WI38 (cell line): ENCODE data around the gene CLDN10.

Experiments used
- H3K4me3 ChIP-seq: 2 replicates; pipeline ENCODE4 v1.5.1; 2011; ENCODE audit warnings: low read depth, mild to moderate bottlenecking, control low read depth, low read length
- TF ChIP-seq, protein P1 (sequence below): IDR thresholded peaks from 2 replicates; pipeline ENCODE4 v1.5.1; 2012; ENCODE audit warnings: low read depth, mild to moderate bottlenecking, control low read depth, low read length

The CLDN10 gene

DNA sequence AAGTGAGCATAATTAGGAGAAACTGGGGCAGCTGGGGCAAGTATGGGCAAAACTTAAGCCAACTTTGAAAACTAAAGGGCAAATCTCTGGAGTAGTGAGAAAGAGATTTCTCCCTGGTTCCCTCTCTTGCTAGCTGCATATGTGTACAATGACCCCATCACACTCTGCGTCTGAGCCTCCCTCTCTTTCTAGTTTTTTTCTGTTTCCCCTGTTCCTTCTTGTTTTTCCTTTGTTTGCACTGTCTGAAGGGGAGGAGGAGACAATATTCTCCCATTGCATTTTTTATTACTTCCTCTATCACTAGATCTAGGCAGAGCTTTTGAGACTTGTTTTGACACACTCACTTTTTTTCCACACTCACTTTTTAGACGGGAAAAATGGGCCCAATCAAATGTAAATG, 11.2 kb upstream of the CLDN10 start:
- H3K4me3 ChIP-seq = no peak overlapping the region
- TF ChIP-seq, protein P1, sequence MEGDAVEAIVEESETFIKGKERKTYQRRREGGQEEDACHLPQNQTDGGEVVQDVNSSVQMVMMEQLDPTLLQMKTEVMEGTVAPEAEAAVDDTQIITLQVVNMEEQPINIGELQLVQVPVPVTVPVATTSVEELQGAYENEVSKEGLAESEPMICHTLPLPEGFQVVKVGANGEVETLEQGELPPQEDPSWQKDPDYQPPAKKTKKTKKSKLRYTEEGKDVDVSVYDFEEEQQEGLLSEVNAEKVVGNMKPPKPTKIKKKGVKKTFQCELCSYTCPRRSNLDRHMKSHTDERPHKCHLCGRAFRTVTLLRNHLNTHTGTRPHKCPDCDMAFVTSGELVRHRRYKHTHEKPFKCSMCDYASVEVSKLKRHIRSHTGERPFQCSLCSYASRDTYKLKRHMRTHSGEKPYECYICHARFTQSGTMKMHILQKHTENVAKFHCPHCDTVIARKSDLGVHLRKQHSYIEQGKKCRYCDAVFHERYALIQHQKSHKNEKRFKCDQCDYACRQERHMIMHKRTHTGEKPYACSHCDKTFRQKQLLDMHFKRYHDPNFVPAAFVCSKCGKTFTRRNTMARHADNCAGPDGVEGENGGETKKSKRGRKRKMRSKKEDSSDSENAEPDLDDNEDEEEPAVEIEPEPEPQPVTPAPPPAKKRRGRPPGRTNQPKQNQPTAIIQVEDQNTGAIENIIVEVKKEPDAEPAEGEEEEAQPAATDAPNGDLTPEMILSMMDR = no peak

DNA sequence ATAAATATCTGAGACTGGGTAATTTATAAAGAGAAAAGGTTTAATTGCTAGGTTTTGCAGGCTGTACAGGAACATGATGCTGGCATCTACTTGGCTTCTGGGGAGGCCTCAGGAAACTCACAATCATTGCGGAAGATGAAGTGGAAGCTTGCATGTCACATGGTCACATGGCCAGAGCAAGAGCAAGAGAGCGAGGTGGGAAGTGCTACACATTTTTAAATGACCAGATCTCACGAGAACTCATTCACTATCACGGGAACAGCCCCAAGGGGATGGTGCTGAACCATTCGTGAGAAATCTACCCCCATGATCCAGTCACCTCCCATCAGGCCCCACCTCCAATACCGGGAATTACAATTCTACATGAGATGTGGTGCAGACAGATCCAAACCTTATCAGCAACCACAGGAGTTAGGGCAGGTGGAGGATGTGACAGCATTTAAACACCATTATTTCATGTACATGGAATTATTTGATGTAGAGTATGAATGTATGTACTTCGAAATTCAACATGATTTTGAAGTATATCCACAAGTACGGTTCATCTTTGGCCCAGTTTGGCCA, 10.5 kb upstream of the CLDN10 start:
- no peak overlapping the region for H3K4me3 ChIP-seq
- TF ChIP-seq, protein P1 = no peak

DNA sequence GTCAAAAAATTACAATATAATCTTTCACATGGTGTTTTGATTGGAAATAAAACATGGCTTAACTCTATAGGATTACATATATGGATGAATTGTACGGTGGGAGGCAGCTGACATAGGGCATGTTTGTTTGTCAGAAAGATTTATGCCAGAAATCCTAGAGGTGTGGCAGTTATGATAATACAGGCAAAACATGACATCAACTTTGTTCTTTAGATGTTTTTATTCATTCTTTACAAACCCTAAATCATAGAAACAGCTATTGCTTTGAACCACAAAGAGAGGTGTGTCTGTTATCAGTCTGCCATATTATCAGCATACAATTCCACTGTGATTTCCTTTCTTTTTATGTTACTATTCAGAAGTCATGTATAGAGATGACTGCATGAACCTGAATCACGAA, 8.2 kb upstream of the CLDN10 start:
- TF ChIP-seq, protein P1 = no peak

DNA sequence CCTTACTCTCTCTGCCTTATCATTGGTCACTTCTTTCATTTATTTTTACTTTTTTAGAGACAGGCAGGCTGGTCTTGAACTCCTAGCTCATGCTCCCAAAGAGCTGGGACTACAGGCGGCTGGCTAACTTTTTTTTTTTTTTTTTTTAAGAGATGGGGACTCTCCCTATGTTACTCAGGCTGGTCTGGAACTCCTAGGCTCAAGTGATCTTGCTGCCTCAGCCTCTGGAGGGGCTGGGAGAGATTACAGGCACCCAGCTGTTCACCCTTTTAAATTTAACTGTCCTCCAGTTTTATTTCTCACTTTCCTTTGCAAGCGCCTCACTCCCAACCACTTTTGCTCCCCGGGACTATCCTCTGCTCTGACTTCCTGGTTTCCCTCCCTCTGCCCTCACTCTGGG, 5.6 kb upstream of the CLDN10 start:
- TF ChIP-seq, protein P1 = no peak

More for the DNA sequence above, 8.2 kb upstream of the CLDN10 start:
- H3K4me3 ChIP-seq = no peak overlapping the region

DNA sequence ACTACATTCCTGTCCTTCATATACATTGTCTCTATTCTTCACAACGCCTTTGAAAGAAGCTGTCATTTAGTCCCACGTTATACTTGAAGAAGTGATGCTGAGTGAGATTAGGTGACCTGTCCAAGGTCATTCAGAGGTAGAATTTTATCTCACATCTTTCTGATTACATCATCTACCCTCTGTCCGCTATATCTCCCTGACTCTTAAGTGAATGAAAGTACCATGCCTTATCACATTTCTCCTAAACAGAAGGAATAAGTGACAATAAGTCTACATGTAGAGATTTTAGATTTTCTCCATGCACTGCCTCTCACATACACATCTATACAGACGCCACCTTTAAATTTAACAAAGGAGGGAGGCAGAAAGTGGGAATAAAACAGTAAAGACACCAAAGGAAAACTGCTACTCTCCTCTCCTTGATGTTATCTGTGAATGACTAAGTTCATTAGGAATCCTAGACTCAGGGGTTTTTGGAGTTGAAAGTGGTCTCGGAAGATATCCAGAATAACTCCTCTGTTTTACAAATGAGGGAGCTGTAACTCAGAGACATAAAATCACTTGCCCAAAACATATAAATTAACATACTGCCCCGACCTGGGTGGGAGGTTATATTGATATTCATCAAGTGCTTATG, 4.9 kb upstream of the CLDN10 start:
- H3K4me3 ChIP-seq = no peak overlapping the region
- TF ChIP-seq, protein P1 = no peak

More for the DNA sequence above, 5.6 kb upstream of the CLDN10 start:
- H3K4me3 ChIP-seq = no peak overlapping the region

DNA sequence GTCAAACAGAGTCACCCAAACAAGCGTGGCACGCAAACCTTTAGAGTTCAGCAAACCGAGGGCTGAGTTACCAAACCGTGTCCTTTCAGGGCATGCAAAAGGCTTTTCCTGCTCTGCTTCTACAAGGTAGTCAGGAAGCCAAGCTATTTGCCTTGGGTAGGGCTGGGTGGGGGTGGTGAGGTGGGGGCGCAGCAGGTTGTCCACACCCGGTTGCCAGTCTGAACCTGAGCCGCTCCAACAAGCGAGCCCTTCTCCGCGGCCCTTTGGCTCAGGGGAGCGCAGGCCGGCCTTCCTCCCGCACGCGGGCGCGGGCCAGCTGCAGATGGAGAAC, 347 bp upstream of the CLDN10 start:
- H3K4me3 ChIP-seq = no peak overlapping the region

More for the DNA sequence above, 347 bp upstream of the CLDN10 start:
- TF ChIP-seq, protein P1 = no peak
